GM19023 (cell line): ENCODE data around the gene UGT1A5.

Source experiments
- ATAC-seq: cut with Tn5 transposase; IDR thresholded peaks from one replicate; pipeline ENCODE4 v1.9.1; 2021; ENCODE audit warnings: mild to moderate bottlenecking, moderate library complexity; ENCODE audit not compliant: unreplicated experiment

UGT1A5 gene

GRCh38 chr2:233712611-233713261 is at the start of gene UGT1A5:
TSS of gene UGT1A5 (plus strand) at chr2:233712907. CDS start at chr2:233712992, 85 bp downstream.
- no peak for ATAC-seq

- no peak for ATAC-seq
Measured at GRCh38 chr2:233663911-233664310, 48.8 kb upstream of the UGT1A5 start.

DNA sequence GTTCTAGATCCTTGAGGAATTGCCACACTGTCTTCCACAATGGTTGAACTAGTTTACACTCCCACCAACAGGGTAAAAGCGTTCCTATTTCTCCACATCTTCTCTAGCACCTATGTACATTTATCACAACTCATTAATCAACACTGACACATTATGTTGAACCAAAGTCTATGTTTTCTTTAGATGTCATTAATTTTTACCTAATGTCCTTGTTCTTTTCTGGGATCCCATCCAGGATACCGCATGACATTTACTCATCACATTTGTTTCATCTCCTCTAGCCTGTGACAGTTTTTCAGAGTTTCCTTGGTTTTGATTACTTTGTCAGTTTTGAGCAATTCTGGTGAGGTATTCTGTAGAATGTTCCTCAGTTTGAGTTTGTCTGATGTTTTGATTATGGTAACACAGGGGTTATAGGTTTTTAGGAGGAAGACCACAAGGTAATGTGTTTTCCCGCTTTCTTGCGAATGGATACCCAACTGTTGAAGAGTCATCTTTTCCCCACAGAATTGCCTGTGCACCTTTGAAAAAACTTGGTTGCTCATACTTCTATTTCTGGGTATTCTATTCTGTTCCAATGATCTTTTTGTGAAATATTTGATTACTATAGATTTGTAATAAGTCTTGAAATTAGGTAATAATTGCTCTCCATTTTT is 44.0 kb upstream of the UGT1A5 start:
- ATAC-seq = no peak

GRCh38 chr2:233671290-233672161 is 41.2 kb upstream of the UGT1A5 start, which contains the start of gene UGT1A9:
TSS of gene UGT1A9 (plus strand) at chr2:233671898. CDS start at chr2:233671935, 37 bp downstream.
- ATAC-seq = no peak

DNA sequence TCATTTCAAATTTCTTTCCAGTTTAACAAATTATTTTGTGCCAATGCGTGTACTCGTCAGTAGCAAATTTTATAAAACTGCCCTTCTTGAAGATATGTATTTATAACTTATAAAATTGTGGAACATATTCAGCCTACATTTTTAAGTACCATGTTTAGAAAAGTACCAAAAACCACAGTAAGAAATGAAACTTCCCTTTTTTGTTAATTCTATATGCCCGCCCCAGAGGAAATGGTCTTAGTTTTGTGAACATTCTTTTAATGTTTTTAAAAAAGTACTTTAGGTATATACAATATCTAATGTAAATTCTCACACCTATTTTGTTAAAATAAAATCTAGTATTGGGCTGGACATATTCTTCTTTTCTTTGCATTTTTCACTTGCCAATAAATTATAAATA is 39.8 kb upstream of the UGT1A5 start:
- ATAC-seq = no peak

- ATAC-seq = no peak
Measured at GRCh38 chr2:233673896-233674295, 38.8 kb upstream of the UGT1A5 start.

DNA sequence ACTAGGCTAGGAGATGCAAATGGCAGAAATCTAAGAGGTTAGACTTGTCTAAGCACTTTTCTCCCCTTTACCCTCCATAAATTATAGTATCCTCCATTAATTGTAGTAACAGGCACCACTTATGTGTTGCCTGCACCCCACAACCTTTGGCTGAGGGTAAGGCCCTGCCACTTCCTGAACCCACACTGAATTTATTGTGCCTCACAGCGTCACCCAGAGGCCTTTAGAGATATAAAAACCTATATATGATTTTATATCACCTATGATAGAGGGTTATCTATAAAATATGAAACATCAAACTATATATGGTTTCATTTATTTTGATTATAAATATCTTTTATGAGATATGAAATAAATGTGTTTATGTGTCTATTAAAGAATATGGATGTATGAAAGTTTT is 38.4 kb upstream of the UGT1A5 start:
- ATAC-seq = no peak

DNA sequence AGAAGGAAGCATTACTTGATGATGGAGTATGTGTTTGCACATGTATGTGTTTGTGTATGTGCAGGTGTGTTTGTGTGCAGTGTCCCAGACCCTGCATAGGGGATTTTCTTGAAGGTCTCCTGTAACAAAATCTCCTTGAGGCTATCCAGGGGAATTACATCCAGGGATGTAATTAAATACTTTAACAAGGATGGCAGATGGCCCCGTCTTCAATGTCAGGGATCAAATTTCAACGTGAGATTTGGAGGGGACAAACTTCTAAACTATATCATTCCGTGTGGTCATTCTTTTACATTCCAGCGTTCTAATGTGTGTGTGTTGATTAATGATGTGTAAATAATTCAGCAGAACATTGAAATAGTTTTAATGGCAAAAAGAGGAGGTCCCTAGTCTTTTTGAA is 37.7 kb upstream of the UGT1A5 start:
- no peak for ATAC-seq

GRCh38 chr2:233676046-233676445 is 36.7 kb upstream of the UGT1A5 start:
- ATAC-seq = no peak

DNA sequence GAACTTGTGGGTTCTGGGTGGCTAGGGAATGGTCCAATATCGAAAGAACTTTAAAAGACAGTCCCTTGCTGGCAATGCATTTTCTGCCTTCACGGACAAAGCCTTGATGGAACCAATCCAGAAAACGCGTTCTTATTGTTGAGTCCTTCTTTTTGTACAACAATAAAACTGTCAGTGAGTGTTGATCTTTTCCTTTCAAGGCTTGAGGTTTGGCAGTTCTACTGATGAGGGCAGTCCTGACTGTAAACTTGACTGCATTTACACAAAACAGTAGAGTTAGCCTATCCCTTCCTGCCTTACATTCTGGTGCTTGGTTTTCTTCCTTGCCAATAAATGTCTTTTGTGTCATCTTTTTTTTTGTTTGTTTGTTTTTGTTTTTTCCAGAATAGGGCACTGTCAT is 33.5 kb upstream of the UGT1A5 start:
- ATAC-seq = no peak

DNA sequence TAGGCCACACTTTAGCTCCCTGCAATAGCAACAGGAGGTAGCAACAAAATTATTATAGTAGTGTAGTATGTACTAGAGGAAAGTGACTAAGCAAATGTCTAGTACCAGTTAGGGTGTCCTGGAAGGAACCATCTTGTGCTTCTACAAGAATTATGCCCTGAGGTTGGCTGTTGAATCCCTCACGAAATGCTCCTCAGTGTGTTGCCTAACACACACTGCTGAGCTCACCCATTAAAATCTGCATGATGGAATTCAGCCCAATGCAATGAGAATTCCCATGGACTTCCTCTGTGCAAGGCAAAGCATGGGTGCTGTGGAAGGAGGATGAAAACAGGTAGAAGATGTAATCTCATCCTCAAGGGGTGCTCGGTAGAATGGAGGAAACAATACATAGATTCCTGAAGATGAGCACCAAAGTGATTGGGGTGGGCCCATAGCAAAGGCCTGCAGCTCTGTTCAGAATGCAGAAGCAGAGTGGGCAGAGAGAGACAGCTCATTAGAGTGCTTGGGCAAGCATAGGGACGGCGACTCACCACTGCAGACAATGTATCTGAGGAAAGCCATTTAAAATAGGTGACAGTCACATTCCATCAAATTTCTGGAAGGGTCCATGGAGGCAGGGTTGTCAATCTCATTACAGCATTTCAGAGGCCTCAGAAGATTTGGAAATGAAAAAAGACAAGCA is 32.2 kb upstream of the UGT1A5 start:
- ATAC-seq = no peak

- no peak for ATAC-seq
Measured at GRCh38 chr2:233681521-233682099, 31.1 kb upstream of the UGT1A5 start, which contains the start of gene UGT1A7. TSS of gene UGT1A7 (plus strand) at chr2:233681901. CDS start at chr2:233681938, 37 bp downstream.

- ATAC-seq = no peak
Measured at GRCh38 chr2:233684640-233685039, 28.1 kb upstream of the UGT1A5 start.

- no peak for ATAC-seq
Measured at GRCh38 chr2:233686928-233687327, 25.8 kb upstream of the UGT1A5 start.

GRCh38 chr2:233688341-233688740 is 24.4 kb upstream of the UGT1A5 start:
- ATAC-seq = no peak

- ATAC-seq = no peak
Measured at GRCh38 chr2:233689031-233689430, 23.7 kb upstream of the UGT1A5 start.

GRCh38 chr2:233689501-233689900 is 23.2 kb upstream of the UGT1A5 start:
- no peak for ATAC-seq

DNA sequence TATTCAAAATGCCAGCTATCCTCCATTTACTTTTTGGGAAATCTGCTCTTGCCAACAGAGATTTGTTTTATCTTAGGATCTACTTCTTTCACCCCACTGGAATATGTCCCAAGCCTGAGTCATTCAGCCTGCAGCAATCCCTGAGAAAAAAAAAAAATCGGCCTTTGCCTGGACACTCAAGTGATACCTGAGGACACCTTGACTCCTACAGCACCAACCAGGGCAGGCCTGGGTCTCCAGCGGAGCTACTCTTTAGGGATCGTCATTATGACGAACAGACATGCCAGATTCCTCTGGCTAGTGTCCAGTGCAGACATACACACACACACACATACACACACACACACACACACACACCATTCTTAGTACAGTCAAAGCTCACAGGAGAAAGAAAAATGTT is 22.3 kb upstream of the UGT1A5 start:
- no peak for ATAC-seq

DNA sequence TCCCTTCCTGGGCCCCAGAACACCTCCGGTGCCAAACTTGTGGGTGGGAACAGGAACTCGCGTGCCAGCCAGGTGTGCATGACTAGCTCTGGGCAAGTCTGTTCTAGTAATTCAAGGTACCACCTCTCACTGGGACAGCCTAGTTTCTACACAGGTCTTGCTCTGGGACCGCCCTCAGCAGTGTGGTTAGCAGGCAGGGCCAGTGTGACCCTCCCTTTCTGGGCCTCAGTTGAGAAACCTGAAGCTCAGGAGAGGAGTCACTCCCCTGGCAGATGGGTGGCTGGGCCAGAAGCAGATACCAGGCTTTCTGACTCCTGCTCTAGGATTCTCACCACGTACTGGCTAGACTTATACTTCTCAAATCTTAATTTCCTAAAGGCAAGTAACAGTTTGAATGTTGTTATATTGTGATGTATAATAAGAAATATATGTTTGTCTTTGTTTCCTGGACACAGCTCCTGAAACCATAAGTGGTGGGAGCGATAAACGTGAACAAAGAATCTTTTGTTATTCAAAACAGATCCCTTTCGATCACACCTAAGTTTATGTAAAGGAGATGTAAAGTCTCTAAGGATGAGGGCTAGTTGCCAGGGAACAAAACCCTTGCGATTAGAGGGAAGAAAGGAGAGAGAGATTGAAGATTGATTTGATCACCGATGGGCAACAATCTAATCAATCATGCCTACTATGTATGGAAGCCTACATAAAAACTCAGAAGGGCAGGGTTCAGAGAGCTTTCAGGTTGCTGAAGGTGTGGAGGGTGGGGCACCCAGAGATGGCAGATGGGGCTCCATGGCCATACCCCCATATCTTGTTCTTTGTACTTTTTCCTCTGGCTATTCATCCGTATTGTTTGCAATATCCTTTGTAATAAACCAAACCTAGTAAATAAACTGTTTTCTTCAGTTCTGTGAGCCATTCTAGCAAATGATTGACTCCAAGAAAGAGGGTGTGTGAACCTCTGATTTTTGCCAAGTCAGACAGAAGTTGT is 21.0 kb upstream of the UGT1A5 start:
- ATAC-seq = no peak
